T-helper 17 cell (primary cell): ENCODE results near the gene TSPAN9. TPM values are rescaled to one million over a fixed set of nuclear protein-coding genes. Genes with fewer than 3 reads are reported as not detected.
A peak's percentile ranks its signal among the peaks of the same experiment; 100 is the strongest.

Experiments used
- ATAC-seq: fragments of 150-1000 bp; cut with Tn5 transposase; 2 replicates; pipeline ENCODE4 v1.10.0; 2021; ENCODE audit warnings: mild to moderate bottlenecking, moderate library complexity
- DNase-seq, 3 donors: peaks; one replicate each; pipeline versions ENCODE4 v3.0.0 to v3.0.0-alpha.2; 2020 to 2021
- H3K9me3 ChIP-seq: one replicate; pipeline ENCODE4 v1.7.0; 2013; ENCODE audit warnings: low read length, mild to moderate bottlenecking; ENCODE audit not compliant: control insufficient read depth, poor library complexity, severe bottlenecking
- H3K27ac Mint-ChIP-seq: one replicate; pipeline ENCODE4 v1.8.0; 2022; ENCODE audit warnings: mild to moderate bottlenecking, moderate library complexity, mixed read lengths
- H3K27me3 Mint-ChIP-seq: one replicate; pipeline ENCODE4 v1.8.0; 2022; ENCODE audit warnings: mixed read lengths
- H3K36me3 Mint-ChIP-seq: one replicate; pipeline ENCODE4 v1.8.0; 2022; ENCODE audit warnings: low read depth, mixed read lengths
- H3K4me1 Mint-ChIP-seq: one replicate; pipeline ENCODE4 v1.8.0; 2022; ENCODE audit warnings: mild to moderate bottlenecking, mixed read lengths
- H3K4me3 Mint-ChIP-seq: one replicate; pipeline ENCODE4 v1.8.0; 2022; ENCODE audit warnings: mild to moderate bottlenecking, moderate library complexity, mixed read lengths
- total RNA-seq, 4 donors: library from RNA in 2 of 4; stranded (reverse) in 2 of 4; gene quantifications; one replicate each; pipeline ENCODE4 v1.2.3 and lab custom pipeline; 2022 to 2026

Gene TSPAN9
- total RNA-seq, 2 donors from 2014 or later, result 1.4 to 24.2 TPM

- no peak for DNase-seq
- Mint-ChIP-seq H3K4me1 (peaks cover 9% of the 10 kb centered on the region), H3K36me3 (no peaks in the 10 kb centered on the region)
These were observed 146.7 kb downstream of the TSPAN9 start for GRCh38 chr12:3223601-3224529.

DNA sequence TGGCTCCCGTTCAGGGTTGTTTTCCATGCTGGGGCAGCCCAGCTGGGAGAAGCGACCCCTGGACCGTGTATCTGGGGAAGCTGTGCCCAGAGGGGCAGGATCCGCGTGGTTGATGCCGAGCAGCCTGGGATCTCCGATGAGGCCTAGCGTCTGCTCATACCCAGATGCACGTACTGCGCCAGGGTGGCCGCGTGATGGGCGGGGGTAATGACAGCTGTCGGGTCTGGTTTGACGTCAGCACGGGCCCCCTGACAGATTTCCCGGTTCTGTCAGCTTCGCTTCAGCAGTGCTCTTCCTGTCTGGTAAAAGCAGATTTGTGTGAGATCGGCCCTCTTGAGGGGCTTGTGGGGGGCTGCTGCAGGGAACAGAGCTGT is 147.3 kb downstream of the TSPAN9 start:
- Mint-ChIP-seq H3K4me3 (no peak overlapping the region), H3K27ac (no peak overlapping the region), H3K36me3 (no peaks in the 10 kb centered on the region), H3K27me3 (peaks cover 37% of the 10 kb centered on the region), H3K4me1 (peaks cover 9% of the 10 kb centered on the region)
- no peaks in the 10 kb centered on the region for H3K9me3 ChIP-seq
- DNase-seq (no peak), ATAC-seq (no peak)

More at GRCh38 chr12:3223601-3224529, 146.7 kb downstream of the TSPAN9 start:
- no peak overlapping the region for H3K4me3 Mint-ChIP-seq
- no peak for ATAC-seq
- no peaks in the 10 kb centered on the region for H3K9me3 ChIP-seq
- H3K27me3 Mint-ChIP-seq, result peaks cover 31% of the 10 kb centered on the region
- no peak overlapping the region for H3K27ac Mint-ChIP-seq

DNA sequence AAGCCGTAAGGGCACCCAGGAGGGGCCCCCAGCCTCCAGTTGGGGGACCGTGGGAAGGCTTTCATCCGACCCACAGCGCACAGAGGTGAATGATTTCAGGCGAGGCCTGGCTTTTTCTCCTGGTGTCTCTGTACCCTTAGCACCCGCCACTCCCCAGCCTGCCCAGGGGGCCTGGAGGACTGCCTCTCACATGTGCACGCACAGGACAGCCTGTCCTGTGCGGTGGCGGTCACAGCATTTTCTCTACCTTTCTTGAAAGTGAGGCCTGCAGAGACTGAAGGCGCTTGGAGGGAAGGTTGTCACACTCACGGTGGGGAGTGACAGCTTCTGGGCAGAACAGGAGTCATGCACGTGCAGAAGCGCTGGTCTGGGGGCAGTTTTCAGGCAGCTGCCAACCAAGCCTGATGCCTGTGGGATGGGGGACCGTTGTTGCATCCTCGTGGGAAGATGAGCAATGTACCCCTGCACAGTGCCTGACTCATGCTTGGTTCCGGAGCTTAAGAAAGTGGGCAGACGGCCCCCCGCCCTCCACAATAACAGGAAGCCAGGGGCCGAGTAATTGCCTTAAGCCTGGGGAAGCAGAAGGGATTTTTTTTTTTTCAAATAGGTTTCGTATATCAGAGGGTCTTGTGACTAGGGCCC is 148.1 kb downstream of the TSPAN9 start:
- Mint-ChIP-seq H3K27me3 (peaks cover 44% of the 10 kb centered on the region), H3K4me3 (no peak overlapping the region), H3K27ac (no peak overlapping the region), H3K4me1 (peaks cover 7% of the 10 kb centered on the region), H3K36me3 (no peaks in the 10 kb centered on the region)
- ATAC-seq, result no peak
- no peaks in the 10 kb centered on the region for H3K9me3 ChIP-seq
- no peak for DNase-seq

- DNase-seq (no peak), ATAC-seq (no peak)
- peaks cover 7% of the 10 kb centered on the region for H3K4me1 Mint-ChIP-seq
- H3K27me3 Mint-ChIP-seq, result peaks cover 45% of the 10 kb centered on the region
- H3K27ac Mint-ChIP-seq, result no peak overlapping the region
- H3K4me3 Mint-ChIP-seq, result no peak overlapping the region
- H3K9me3 ChIP-seq, result no peaks in the 10 kb centered on the region
- H3K36me3 Mint-ChIP-seq, result no peaks in the 10 kb centered on the region
These were observed 148.6 kb downstream of the TSPAN9 start for GRCh38 chr12:3225796-3226180.

- H3K4me1 Mint-ChIP-seq, result peaks cover 7% of the 10 kb centered on the region
- no peak overlapping the region for H3K4me3 Mint-ChIP-seq
- H3K27me3 Mint-ChIP-seq, result peaks cover 43% of the 10 kb centered on the region
- H3K27ac Mint-ChIP-seq, result no peak overlapping the region
- ATAC-seq (no peak), DNase-seq (no peak)
- H3K9me3 ChIP-seq, result no peaks in the 10 kb centered on the region
- H3K36me3 Mint-ChIP-seq, result no peaks in the 10 kb centered on the region
These were observed 149.1 kb downstream of the TSPAN9 start for GRCh38 chr12:3226264-3226663.

GRCh38 chr12:3227076-3227975 is 150.1 kb downstream of the TSPAN9 start:
- DNase-seq, result no peak
- Mint-ChIP-seq H3K4me1 (peaks cover 7% of the 10 kb centered on the region), H3K27ac (no peak overlapping the region), H3K36me3 (no peaks in the 10 kb centered on the region), H3K4me3 (no peak overlapping the region), H3K27me3 (peaks cover 45% of the 10 kb centered on the region)
- H3K9me3 ChIP-seq, result no peaks in the 10 kb centered on the region
- no peak for ATAC-seq

- Mint-ChIP-seq H3K4me3 (no peak overlapping the region), H3K36me3 (no peaks in the 10 kb centered on the region), H3K27ac (no peak overlapping the region), H3K27me3 (peaks cover 57% of the 10 kb centered on the region), H3K4me1 (peaks cover 7% of the 10 kb centered on the region)
- DNase-seq, result no peak
- H3K9me3 ChIP-seq, result no peaks in the 10 kb centered on the region
- ATAC-seq, result no peak
These were observed 151.4 kb downstream of the TSPAN9 start for GRCh38 chr12:3228552-3228951.

GRCh38 chr12:3229577-3229976 is 152.4 kb downstream of the TSPAN9 start:
- H3K4me3 Mint-ChIP-seq, result no peak overlapping the region
- no peaks in the 10 kb centered on the region for H3K36me3 Mint-ChIP-seq
- ATAC-seq (no peak), DNase-seq (no peak)
- no peaks in the 10 kb centered on the region for H3K9me3 ChIP-seq
- H3K27me3 Mint-ChIP-seq, result peaks cover 60% of the 10 kb centered on the region
- no peak overlapping the region for H3K27ac Mint-ChIP-seq
- peaks cover 7% of the 10 kb centered on the region for H3K4me1 Mint-ChIP-seq

DNA sequence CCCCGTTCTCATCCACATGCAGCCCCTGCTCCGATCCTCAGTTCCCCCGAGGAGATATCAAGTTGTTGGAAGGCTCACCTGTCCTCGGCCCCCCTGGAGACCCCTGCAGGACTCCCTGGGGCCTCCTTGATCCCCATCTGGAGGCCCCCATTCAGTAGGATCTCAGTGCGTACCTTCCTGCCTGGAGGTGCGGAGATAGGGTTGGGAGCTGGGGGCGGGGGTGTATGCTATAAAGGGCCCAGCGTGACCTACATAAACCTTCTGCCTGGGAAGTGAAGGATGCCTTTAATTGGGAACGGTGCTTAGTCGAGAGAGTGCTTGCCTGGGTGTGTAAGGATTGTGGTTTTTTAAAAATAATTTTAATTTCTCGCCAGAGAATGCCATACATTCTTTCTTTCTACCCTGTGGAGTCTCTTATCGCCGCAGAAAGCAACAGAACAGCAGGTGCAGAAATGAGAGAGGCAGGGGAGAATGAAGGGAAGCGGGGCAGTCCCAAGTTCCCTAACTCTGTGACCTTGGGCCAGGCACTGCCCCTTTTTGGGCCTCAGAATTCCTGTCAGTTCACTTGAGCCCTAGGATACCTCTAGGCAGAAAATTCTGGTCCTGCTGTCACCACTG is 153.7 kb downstream of the TSPAN9 start:
- Mint-ChIP-seq H3K4me1 (peaks cover 4% of the 10 kb centered on the region), H3K4me3 (no peak overlapping the region), H3K27me3 (peaks cover 59% of the 10 kb centered on the region), H3K27ac (no peak overlapping the region), H3K36me3 (no peaks in the 10 kb centered on the region)
- DNase-seq (no peak), ATAC-seq (no peak)
- H3K9me3 ChIP-seq, result no peaks in the 10 kb centered on the region

- Mint-ChIP-seq H3K36me3 (no peaks in the 10 kb centered on the region), H3K4me1 (no peaks in the 10 kb centered on the region), H3K27me3 (peaks cover 65% of the 10 kb centered on the region), H3K4me3 (no peak overlapping the region), H3K27ac (no peak overlapping the region)
- ATAC-seq (no peak), DNase-seq (no peak)
- no peaks in the 10 kb centered on the region for H3K9me3 ChIP-seq
These were observed 154.3 kb downstream of the TSPAN9 start for GRCh38 chr12:3231399-3231876.

DNA sequence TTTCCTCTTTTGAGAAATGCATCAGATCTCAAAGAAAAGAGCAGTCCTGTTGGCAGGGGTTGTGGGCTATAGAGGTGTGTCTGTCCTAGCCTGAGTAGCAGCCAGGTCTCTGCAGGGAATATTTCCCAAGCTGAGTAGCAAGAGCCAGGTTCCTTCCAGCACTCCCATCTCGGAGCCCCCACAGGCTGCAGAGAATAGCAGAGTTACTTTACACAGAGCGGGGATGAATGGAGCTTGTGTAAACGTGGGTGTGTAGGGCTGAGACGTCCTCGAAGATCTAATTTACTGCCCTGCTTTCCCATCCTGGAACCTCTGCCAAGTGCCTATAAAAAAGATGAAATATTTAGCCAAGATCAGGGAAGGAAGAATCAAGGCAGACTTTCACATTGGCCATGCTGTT is 156.6 kb downstream of the TSPAN9 start:
- ATAC-seq (no peak), DNase-seq (no peak)
- peaks cover 2% of the 10 kb centered on the region for H3K4me1 Mint-ChIP-seq
- H3K9me3 ChIP-seq, result no peaks in the 10 kb centered on the region
- H3K27ac Mint-ChIP-seq, result no peak overlapping the region
- H3K27me3 Mint-ChIP-seq, result peaks cover 70% of the 10 kb centered on the region
- no peaks in the 10 kb centered on the region for H3K36me3 Mint-ChIP-seq
- H3K4me3 Mint-ChIP-seq, result no peak overlapping the region

- H3K36me3 Mint-ChIP-seq, result no peaks in the 10 kb centered on the region
- no peak overlapping the region for H3K4me3 Mint-ChIP-seq
- H3K9me3 ChIP-seq, result no peaks in the 10 kb centered on the region
- ATAC-seq (no peak), DNase-seq (no peak)
- peaks cover 67% of the 10 kb centered on the region for H3K27me3 Mint-ChIP-seq
- peaks cover 2% of the 10 kb centered on the region for H3K4me1 Mint-ChIP-seq
- peak overlapping the region; percentile 34 for H3K27ac Mint-ChIP-seq
These were observed 159.4 kb downstream of the TSPAN9 start for GRCh38 chr12:3236345-3237187.
